Loucy (cell line): ENCODE results near the gene CKS1B.

Source experiments
- H2AFZ ChIP-seq: fragments of 200-600 bp; sonication (generic); 2 replicates; pipeline ENCODE4 v1.6.0; 2016; ENCODE audit warnings: antibody characterized with exemption, mild to moderate bottlenecking, low read length, moderate library complexity
- H3F3A ChIP-seq: fragments of 200-600 bp; 2 replicates; pipeline ENCODE4 v1.6.0; 2016; ENCODE audit warnings: antibody characterized with exemption, low read depth, mild to moderate bottlenecking
- H3K27me3 ChIP-seq: fragments of 200-600 bp; sonication (generic); 2 replicates; pipeline ENCODE4 v1.6.1; 2014; ENCODE audit warnings: low read length, mild to moderate bottlenecking; ENCODE audit not compliant: insufficient read depth, poor library complexity, severe bottlenecking
- H3K36me3 ChIP-seq: fragments of 200-600 bp; sonication (generic); 2 replicates; pipeline ENCODE4 v1.6.1; 2016; ENCODE audit warnings: low read length; ENCODE audit not compliant: insufficient read depth
- H3K4me1 ChIP-seq: fragments of 200-600 bp; sonication (generic); 2 replicates; pipeline ENCODE4 v1.5.1; 2014; ENCODE audit warnings: low read length, mild to moderate bottlenecking; ENCODE audit not compliant: insufficient read depth, poor library complexity, severe bottlenecking
- H3K4me2 ChIP-seq: fragments of 200-600 bp; sonication (generic); 2 replicates; pipeline ENCODE4 v1.6.0; 2014; ENCODE audit warnings: antibody characterized with exemption, low read length, low read depth, mild to moderate bottlenecking; ENCODE audit not compliant: poor library complexity, severe bottlenecking
- H3K4me3 ChIP-seq: fragments of 200-600 bp; sonication (generic); 2 replicates; pipeline ENCODE4 v1.5.1; 2014; ENCODE audit warnings: low read length, mild to moderate bottlenecking, mixed read lengths; ENCODE audit not compliant: poor library complexity, severe bottlenecking
- H3K79me2 ChIP-seq: fragments of 200-600 bp; sonication (generic); 2 replicates; pipeline ENCODE4 v1.6.1; 2014; ENCODE audit warnings: low read length; ENCODE audit not compliant: insufficient read depth
- H3K9ac ChIP-seq: fragments of 200-600 bp; sonication (generic); 2 replicates; pipeline ENCODE4 v1.6.0; 2014; ENCODE audit warnings: mild to moderate bottlenecking, low read depth, low read length, moderate library complexity; ENCODE audit not compliant: poor library complexity, severe bottlenecking
- H3K9me2 ChIP-seq: fragments of 200-600 bp; sonication (generic); replicated peaks from 2 replicates; pipeline ENCODE4 v1.6.1; 2016; ENCODE audit warnings: low read depth, low read length, mixed read lengths
- H3K9me3 ChIP-seq: fragments of 200-600 bp; sonication (generic); 2 replicates; pipeline ENCODE4 v1.6.1; 2014; ENCODE audit warnings: mild to moderate bottlenecking, antibody characterized with exemption, low read length, low read depth; ENCODE audit not compliant: insufficient read depth
- H4K20me1 ChIP-seq: fragments of 200-600 bp; sonication (generic); 2 replicates; pipeline ENCODE4 v1.6.0; 2014; ENCODE audit warnings: antibody characterized with exemption, low read length, mild to moderate bottlenecking; ENCODE audit not compliant: insufficient read depth, poor library complexity, severe bottlenecking
- EZH2phosphoT487 ChIP-seq: fragments of 200-600 bp; IDR thresholded peaks from 2 replicates; pipeline ENCODE4 v1.6.1; 2018; ENCODE audit warnings: antibody characterized with exemption, mild to moderate bottlenecking, moderate library complexity, borderline replicate concordance
- TF ChIP-seq, protein P1 (sequence below): fragments of 200-600 bp; sonication (generic); conservative IDR thresholded peaks from 2 replicates; pipeline ENCODE4 v1.5.1; 2014; ENCODE audit warnings: mild to moderate bottlenecking, antibody characterized with exemption, low read length

Gene CKS1B

DNA sequence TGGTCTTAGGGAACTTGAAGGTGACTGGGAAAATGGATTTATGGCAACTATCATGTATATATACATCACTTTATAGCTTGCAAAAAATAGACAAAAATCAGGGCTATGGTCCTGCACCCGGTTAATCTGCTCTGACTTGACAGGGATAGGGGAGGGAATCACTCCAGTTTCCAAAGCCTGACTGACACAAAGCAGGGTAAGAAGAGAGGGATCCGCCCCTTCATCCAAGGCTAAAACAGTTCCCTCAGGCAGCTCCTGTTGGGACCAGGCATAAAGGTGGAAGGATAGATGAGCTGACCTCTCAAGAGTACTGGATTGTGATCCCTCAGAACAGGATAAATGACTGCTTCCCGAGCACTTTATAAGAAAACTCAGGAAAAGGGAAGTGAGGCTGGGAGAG lies 19.9 kb upstream of the CKS1B start:
- Histone ChIP-seq H3K4me2 (peak overlapping the region; percentile 86), H3K4me1 (peaks cover 73% of the 10 kb centered on the region), H3K9me3 (no peaks in the 10 kb centered on the region), H3F3A (peaks cover 10% of the 10 kb centered on the region; the same call in 1 of the 2 replicates), H3K27me3 (no peaks in the 10 kb centered on the region), H4K20me1 (peaks cover 22% of the 10 kb centered on the region), H2AFZ (no peak overlapping the region), H3K9ac (peak overlapping the region; percentile 84), H3K36me3 (peaks cover 11% of the 10 kb centered on the region; the same call in 1 of the 2 replicates), H3K79me2 (peaks cover 84% of the 10 kb centered on the region), H3K9me2 (no peaks in the 10 kb centered on the region), H3K4me3 (peak overlapping the region; percentile 86)
- no peak for TF ChIP-seq EZH2phosphoT487
- TF ChIP-seq, protein P1, sequence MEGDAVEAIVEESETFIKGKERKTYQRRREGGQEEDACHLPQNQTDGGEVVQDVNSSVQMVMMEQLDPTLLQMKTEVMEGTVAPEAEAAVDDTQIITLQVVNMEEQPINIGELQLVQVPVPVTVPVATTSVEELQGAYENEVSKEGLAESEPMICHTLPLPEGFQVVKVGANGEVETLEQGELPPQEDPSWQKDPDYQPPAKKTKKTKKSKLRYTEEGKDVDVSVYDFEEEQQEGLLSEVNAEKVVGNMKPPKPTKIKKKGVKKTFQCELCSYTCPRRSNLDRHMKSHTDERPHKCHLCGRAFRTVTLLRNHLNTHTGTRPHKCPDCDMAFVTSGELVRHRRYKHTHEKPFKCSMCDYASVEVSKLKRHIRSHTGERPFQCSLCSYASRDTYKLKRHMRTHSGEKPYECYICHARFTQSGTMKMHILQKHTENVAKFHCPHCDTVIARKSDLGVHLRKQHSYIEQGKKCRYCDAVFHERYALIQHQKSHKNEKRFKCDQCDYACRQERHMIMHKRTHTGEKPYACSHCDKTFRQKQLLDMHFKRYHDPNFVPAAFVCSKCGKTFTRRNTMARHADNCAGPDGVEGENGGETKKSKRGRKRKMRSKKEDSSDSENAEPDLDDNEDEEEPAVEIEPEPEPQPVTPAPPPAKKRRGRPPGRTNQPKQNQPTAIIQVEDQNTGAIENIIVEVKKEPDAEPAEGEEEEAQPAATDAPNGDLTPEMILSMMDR = no peak

DNA sequence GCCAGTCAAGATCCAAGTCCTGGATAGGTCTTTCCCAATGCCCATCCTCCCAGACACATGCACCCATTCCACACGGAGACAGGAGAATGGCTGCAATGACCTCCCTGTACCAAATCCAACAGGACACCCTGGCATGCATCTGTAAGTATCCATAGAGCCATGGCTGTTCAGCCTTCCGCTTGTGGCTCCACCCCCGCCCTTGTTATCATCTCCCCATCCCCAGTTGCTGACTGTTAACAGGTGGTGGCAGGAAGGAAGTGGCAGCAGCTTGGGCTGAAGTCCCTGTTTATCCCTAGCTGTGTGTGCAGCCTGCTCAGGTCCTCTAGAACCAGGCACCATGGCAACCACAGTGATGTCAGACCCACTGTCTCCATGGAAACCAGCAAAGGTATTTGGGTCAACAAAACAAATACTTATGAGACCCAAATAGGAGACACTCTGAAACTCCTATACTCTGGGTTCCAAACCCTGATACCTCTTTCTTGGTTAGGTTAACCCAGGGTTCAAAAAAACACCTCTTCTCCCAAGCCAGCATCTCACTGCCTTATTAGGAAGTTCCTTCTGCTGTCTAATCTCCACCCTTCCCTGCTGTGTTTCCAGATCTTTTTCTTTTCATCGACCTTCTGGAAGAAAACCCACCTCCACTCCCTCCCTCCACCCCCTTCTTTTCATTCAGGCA lies 19.3 kb upstream of the CKS1B start:
- peaks cover 24% of the 10 kb centered on the region for H4K20me1 ChIP-seq
- H3F3A ChIP-seq = peaks cover 10% of the 10 kb centered on the region; the same call in 1 of the 2 replicates
- peak overlapping the region; percentile 86 for H3K4me2 ChIP-seq
- H3K9me3 ChIP-seq = no peaks in the 10 kb centered on the region
- H2AFZ ChIP-seq = no peak overlapping the region
- TF ChIP-seq EZH2phosphoT487 = no peak
- TF ChIP-seq, protein P1 = no peak
- H3K9me2 ChIP-seq = no peaks in the 10 kb centered on the region
- peaks cover 88% of the 10 kb centered on the region for H3K79me2 ChIP-seq
- peaks cover 75% of the 10 kb centered on the region for H3K4me1 ChIP-seq
- no peaks in the 10 kb centered on the region for H3K27me3 ChIP-seq
- peaks cover 11% of the 10 kb centered on the region; the same call in 1 of the 2 replicates for H3K36me3 ChIP-seq
- peak overlapping the region; percentile 86 for H3K4me3 ChIP-seq
- peak overlapping the region; percentile 84 for H3K9ac ChIP-seq

DNA sequence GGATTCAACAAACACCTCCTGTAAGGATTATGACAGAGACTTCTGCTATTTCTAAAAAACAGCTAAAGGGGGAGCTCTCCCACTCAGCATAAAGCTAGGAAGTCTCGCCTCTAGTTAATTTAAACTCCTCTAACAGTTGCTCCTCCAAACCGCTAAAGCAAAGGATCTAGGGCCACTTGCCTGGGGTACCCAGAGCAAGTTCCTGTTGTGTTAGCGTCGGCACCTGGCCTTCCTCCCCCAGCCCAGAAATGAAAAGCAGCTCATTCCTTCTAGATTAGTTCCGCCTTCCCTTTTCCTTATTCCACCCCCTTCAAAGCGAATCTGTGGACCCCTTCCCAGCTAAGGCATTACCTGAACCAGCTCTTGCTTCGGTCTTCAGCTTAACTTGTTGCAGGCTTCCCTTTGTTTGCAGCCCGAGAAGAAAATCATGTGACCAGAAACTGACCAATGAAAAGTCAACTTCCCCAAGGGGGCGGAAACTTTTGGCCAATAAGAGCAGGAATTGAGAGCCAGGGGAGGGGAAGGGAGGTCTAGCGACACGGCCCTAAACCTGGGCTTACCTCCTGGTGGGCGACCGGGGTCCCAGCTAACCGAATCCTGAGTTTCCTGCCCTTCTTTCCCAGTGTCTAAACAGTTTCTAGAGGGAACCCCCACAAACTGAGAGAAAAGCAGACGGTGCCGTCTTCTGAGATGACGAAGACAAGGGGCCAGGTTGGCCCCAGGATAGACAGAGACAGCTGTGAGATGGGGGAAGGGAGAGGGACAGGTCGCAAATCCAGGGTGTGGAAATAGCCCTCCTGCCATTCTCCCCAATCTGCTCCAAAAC lies 18.6 kb upstream of the CKS1B start, which contains the start of gene PBXIP1:
TSS of gene PBXIP1 (minus strand) at position 382 of the 826 bp plus-strand sequence. CDS start 2,378 bp downstream, outside the sequence.
- H3K79me2 ChIP-seq = peaks cover 88% of the 10 kb centered on the region
- peaks cover 3% of the 10 kb centered on the region; the same call in 1 of the 2 replicates for H3K36me3 ChIP-seq
- peaks cover 73% of the 10 kb centered on the region for H3K4me1 ChIP-seq
- peaks cover 25% of the 10 kb centered on the region for H4K20me1 ChIP-seq
- TF ChIP-seq EZH2phosphoT487 = no peak
- TF ChIP-seq, protein P1 = peak; percentile 56
- no peaks in the 10 kb centered on the region for H3K9me3 ChIP-seq
- peak within 1 kb of the TSS; percentile 84 for H3K9ac ChIP-seq
- peak within 1 kb of the TSS; percentile 86 for H3K4me2 ChIP-seq
- 0 out of 2 replicates have a peak within 1 kb of the TSS, but pooled peaks have one; percentile 19 for H2AFZ ChIP-seq
- peaks cover 10% of the 10 kb centered on the region; the same call in 1 of the 2 replicates for H3F3A ChIP-seq
- H3K4me3 ChIP-seq = peak within 1 kb of the TSS; percentile 86
- H3K9me2 ChIP-seq = no peaks in the 10 kb centered on the region
- no peaks in the 10 kb centered on the region for H3K27me3 ChIP-seq
